ENCODE results near the gene SLCO1B3. TPM values are rescaled to one million over a fixed set of nuclear protein-coding genes. Genes with fewer than 3 reads are reported as not detected.

The SLCO1B3 gene
- total and polyA plus RNA-seq, 2 of the 4 experiments (the other 2 are of a cell fraction): not detected

GRCh38 chr12:20798554-20798953 is 12.0 kb upstream of the SLCO1B3 start:
- WGBS, 2 experiments (ENCODE audit: extremely low coverage in 2 of 2, insufficient read length in 1 of 2): no CpG with 5 or more reads among the region's 1 CpG
- Histone ChIP-seq H3K36me3 (ENCODE audit: control insufficient read depth, insufficient read depth, low read length) (no peaks in the 10 kb centered on the region), H2BK5ac (ENCODE audit: low read depth, low read length, poor library complexity, severe bottlenecking) (no peak overlapping the region), H3K18ac (ENCODE audit: low read depth, low read length) (no peak overlapping the region), H3K4me3 (ENCODE audit: insufficient read depth, low read depth, low read length) (no peak overlapping the region), H3K23ac (ENCODE audit: low read depth, low read length) (no peak overlapping the region), H3K9me1 (ENCODE audit: insufficient read depth, low read length) (no peaks in the 10 kb centered on the region), H4K91ac (ENCODE audit: insufficient read depth, low read depth, low read length) (no peak overlapping the region), H3K27me3 (ENCODE audit: control insufficient read depth, insufficient read depth, low read length) (no peaks in the 10 kb centered on the region), H3K9me3 (ENCODE audit: control insufficient read depth, insufficient read depth, low read length) (no peaks in the 10 kb centered on the region), H2BK15ac (ENCODE audit: low read depth, low read length) (no peak overlapping the region), H2BK20ac (ENCODE audit: low read depth, low read length) (no peak overlapping the region), H2BK120ac (ENCODE audit: low read depth, low read length) (no peak overlapping the region), H4K5ac (ENCODE audit: low read depth, low read length) (no peak overlapping the region), H3K79me1 (ENCODE audit: low read depth in 1 of 2, low read length in 2 of 2) (no peaks in the 10 kb centered on the region), H3K14ac (replicated peaks; ENCODE audit: low read depth, low read length) (no peak overlapping the region), H3K4me2 (ENCODE audit: low read depth, low read length) (no peak overlapping the region), H3K4ac (ENCODE audit: low read depth, low read length) (no peak overlapping the region), H3K4me1 (ENCODE audit: control insufficient read depth, insufficient read depth, low read length) (no peaks in the 10 kb centered on the region), H2AFZ (replicated peaks; ENCODE audit: low read length, poor library complexity) (no peak overlapping the region), H3K56ac (ENCODE audit: extremely low read depth, insufficient read depth, low read length) (no peak overlapping the region), H3K9ac (ENCODE audit: low read depth, low read length) (no peak overlapping the region), H4K20me1 (ENCODE audit: insufficient read depth, low read length) (no peaks in the 10 kb centered on the region), H2AK9ac (replicated peaks; ENCODE audit: low read depth, low read length, poor library complexity) (no peak overlapping the region), H2AK5ac (ENCODE audit: low read depth, low read length) (no peak overlapping the region), H4K8ac (ENCODE audit: low read depth in 2 of 2, low read length in 2 of 2) (no peak overlapping the region), H3K27ac (ENCODE audit: insufficient read depth, low read length) (no peak overlapping the region)
- dilution Hi-C loops (cut with HindIII; ENCODE audit: low sequenced_read_pairs, unreplicated experiment) (no loop called here), in situ Hi-C loops (cut with MboI; ENCODE audit: low sequenced_read_pairs) (no loop called here), intact Hi-C loops (cut with micrococcal nuclease) (no loop called here)
- no peak for ATAC-seq (ENCODE audit: low read depth)
- ChIA-PET CTCF (no interaction called here), POLR2A (ENCODE audit: unreplicated experiment) (no interaction called here)
- TF ChIP-seq CHD1 (IDR thresholded peaks at IDR 0.05; ENCODE audit: low read depth, low read length) (no peak), MAFK (IDR thresholded peaks at IDR 0.05; ENCODE audit: low read depth, low read length) (no peak), FOS (IDR thresholded peaks at IDR 0.05; ENCODE audit: low read depth, low read length) (no peak), POLR2A (IDR thresholded peaks at IDR 0.05; ENCODE audit: low read depth, low read length) (no peak), MAZ (IDR thresholded peaks at IDR 0.05; ENCODE audit: borderline replicate concordance, low read depth, low read length) (no peak), ELK1 (IDR thresholded peaks at IDR 0.05; ENCODE audit: borderline replicate concordance, low read depth, low read length) (no peak), USF2 (IDR thresholded peaks at IDR 0.05; ENCODE audit: low read depth, low read length) (no peak), SMC3 (IDR thresholded peaks at IDR 0.05; ENCODE audit: low read depth, low read length) (no peak), CTCF (conservative IDR thresholded peaks at IDR 0.05; ENCODE audit: low read depth, low read length) (no peak), RAD21 (IDR thresholded peaks at IDR 0.05; ENCODE audit: low read length) (no peak)
- no peak for DNase-seq
- BruUV-seq (replicated peaks): no TSS peak
